HCT116 (cell line): ENCODE results near the gene R3HDM4. TPM values are rescaled to one million over a fixed set of nuclear protein-coding genes. Genes with fewer than 3 reads are reported as not detected.

Experiments
- ATAC-seq: fragments of 200-7000 bp; cut with Tn5 transposase; 2 replicates; pipeline ENCODE4 v1.9.1; 2020; ENCODE audit warnings: mild to moderate bottlenecking, moderate library complexity
- BruUV-seq: library from RNA; stranded (reverse); fragments of 400-500 nt; replicated peaks from 2 replicates; lab custom pipeline; 2021; lab: Mats Ljungman, UMichigan
- CTCF ChIA-PET: fragments of 300-600 bp; sonication (Branson Sonifier 250); formaldehyde crosslinking; loops from one replicate; lab custom pipeline; 2021; ENCODE audit warnings: antibody characterized with exemption; lab: Charles Lee
- POLR2A ChIA-PET: fragments of 300-600, 350-600 bp; sonication (Branson Sonifier 250); formaldehyde crosslinking; loops from one replicate; lab custom pipeline; 2021; ENCODE audit warnings: antibody characterized with exemption; lab: Charles Lee
- RAD21 ChIA-PET, 2 experiments: fragments of 300-600 bp; sonication (Branson Sonifier 250); formaldehyde crosslinking; loops; one replicate each; lab custom pipeline; 2023; ENCODE audit warnings: low total read pairs in 2 of 2; ENCODE audit not compliant: uncharacterized antibody in 2 of 2, unreplicated experiment in 2 of 2, low non-redundant PET in 1 of 2; lab: Charles Lee
- DNase-seq: peaks from one replicate; pipeline ENCODE4 v3.0.0-alpha.2; 2010; ENCODE audit warnings: low read depth, low spot score
- H2AFZ ChIP-seq: fragments of 200-600 bp; shearing (Covaris generic), sonication (generic); 2 replicates; pipeline ENCODE4 v1.6.1; 2017; ENCODE audit warnings: low read depth, mixed run types, mixed read lengths, antibody characterized with exemption, low read length; ENCODE audit not compliant: poor library complexity, severe bottlenecking
- H3K27ac ChIP-seq: 2 replicates; pipeline ENCODE4 v1.5.1; 2012; ENCODE audit warnings: low read depth, low read length
- H3K27me3 ChIP-seq: fragments of 200-600 bp; sonication (generic); 2 replicates; pipeline ENCODE4 v1.6.1; 2016; ENCODE audit warnings: mixed run types, low read length, mixed read lengths; ENCODE audit not compliant: insufficient read depth
- H3K36me3 ChIP-seq, 2 experiments: fragments of 200-500 bp in 1 of 2; fragments of 200-600 bp in 1 of 2; sonication (Bioruptor generic) in 1 of 2; sonication (generic) in 1 of 2; 2 replicates each; pipeline versions ENCODE4 v1.5.1 to v1.6.1; 2014 to 2016; ENCODE audit warnings: low read length in 2 of 2, inconsistent platforms in 1 of 2, mixed read lengths in 1 of 2, mixed run types in 1 of 2; ENCODE audit not compliant: insufficient read depth in 2 of 2, control insufficient read depth in 1 of 2
- H3K4me1 ChIP-seq, 2 experiments: fragments of 200-600 bp in 1 of 2; sonication (generic) in 1 of 2; 2 replicates each; pipeline versions ENCODE4 v1.5.1 to v1.6.1; 2012 to 2017; ENCODE audit warnings: low read length in 2 of 2, inconsistent platforms in 1 of 2, mild to moderate bottlenecking in 1 of 2, mixed read lengths in 1 of 2, mixed run types in 1 of 2, moderate library complexity in 1 of 2; ENCODE audit not compliant: insufficient read depth in 2 of 2, control insufficient read depth in 1 of 2
- H3K4me2 ChIP-seq: fragments of 200-600 bp; sonication (generic); 2 replicates; pipeline ENCODE4 v1.6.1; 2017; ENCODE audit warnings: mixed run types, low read length, mixed read lengths
- H3K4me3 ChIP-seq, 2 experiments: fragments of 200-600 bp in 1 of 2; sonication (generic) in 1 of 2; replicated peaks in 1 of 2; 2 replicates each; pipeline ENCODE4 v1.5.1; 2011 to 2016; ENCODE audit warnings: low read length in 2 of 2, control low read depth in 1 of 2, low read depth in 1 of 2, mild to moderate bottlenecking in 1 of 2, mixed read lengths in 1 of 2, mixed run types in 1 of 2
- H3K79me2 ChIP-seq: fragments of 200-600 bp; sonication (generic); 2 replicates; pipeline ENCODE4 v1.6.1; 2017; ENCODE audit warnings: mild to moderate bottlenecking, mixed run types, low read length, moderate library complexity, mixed read lengths; ENCODE audit not compliant: insufficient read depth
- H3K9ac ChIP-seq: fragments of 200-600 bp; sonication (generic); 2 replicates; pipeline ENCODE4 v1.6.1; 2016; ENCODE audit warnings: low read length, mixed read lengths
- H3K9me2 ChIP-seq: fragments of 200-600 bp; sonication (generic), shearing (Covaris generic); 2 replicates; pipeline ENCODE4 v1.6.1; 2017; ENCODE audit warnings: mixed run types, mild to moderate bottlenecking, moderate library complexity; ENCODE audit not compliant: insufficient read depth
- H3K9me3 ChIP-seq, 2 experiments: fragments of 200-500 bp in 1 of 2; fragments of 200-600 bp in 1 of 2; sonication (Bioruptor generic) in 1 of 2; sonication (generic) in 1 of 2; 2 replicates each; pipeline ENCODE4 v1.6.1; 2014 to 2017; ENCODE audit warnings: low read length in 2 of 2, mixed read lengths in 2 of 2, inconsistent platforms in 1 of 2, low read depth in 1 of 2, mild to moderate bottlenecking in 1 of 2, mixed run types in 1 of 2, moderate library complexity in 1 of 2; ENCODE audit not compliant: control insufficient read depth in 1 of 2, insufficient read depth in 1 of 2
- H4K20me1 ChIP-seq: fragments of 200-600 bp; sonication (generic), shearing (Covaris generic); 2 replicates; pipeline ENCODE4 v1.6.1; 2017; ENCODE audit warnings: mixed run types, mild to moderate bottlenecking, moderate library complexity; ENCODE audit not compliant: insufficient read depth
- CEBPB ChIP-seq: IDR thresholded peaks from 2 replicates; pipeline ENCODE4 v1.6.1; 2012; ENCODE audit warnings: low read depth
- EGR1 ChIP-seq: IDR thresholded peaks from 2 replicates; pipeline ENCODE4 v1.6.1; 2012; ENCODE audit warnings: low read depth
- ELF1 ChIP-seq: IDR thresholded peaks from 2 replicates; pipeline ENCODE4 v1.6.1; 2012; ENCODE audit warnings: low read depth, borderline replicate concordance
- EZH2 ChIP-seq: fragments of 200-600 bp; sonication (generic); IDR thresholded peaks from 2 replicates; pipeline ENCODE4 v1.6.1; 2017; ENCODE audit warnings: antibody characterized with exemption, mixed run types
- EZH2phosphoT487 ChIP-seq: fragments of 200-600 bp; IDR thresholded peaks from 2 replicates; pipeline ENCODE4 v1.6.1; 2018; ENCODE audit warnings: antibody characterized with exemption, borderline replicate concordance
- FOSL1 ChIP-seq: IDR thresholded peaks from 2 replicates; pipeline ENCODE4 v1.6.1; 2012; ENCODE audit warnings: low read depth
- JUND ChIP-seq: IDR thresholded peaks from 2 replicates; pipeline ENCODE4 v1.6.1; 2012
- POLR2AphosphoS5 ChIP-seq: IDR thresholded peaks from 2 replicates; pipeline ENCODE4 v1.6.1; 2011; ENCODE audit warnings: mild to moderate bottlenecking, low read depth, low read length, moderate library complexity
- RAD21 ChIP-seq: IDR thresholded peaks from 2 replicates; pipeline ENCODE4 v1.6.1; 2012; ENCODE audit warnings: low read depth, mild to moderate bottlenecking
- SIN3A ChIP-seq: IDR thresholded peaks from 2 replicates; pipeline ENCODE4 v1.6.1; 2012; ENCODE audit warnings: low read depth
- SP1 ChIP-seq: IDR thresholded peaks from 2 replicates; pipeline ENCODE4 v1.6.1; 2012; ENCODE audit warnings: low read depth
- SRF ChIP-seq: IDR thresholded peaks from 2 replicates; pipeline ENCODE4 v1.6.1; 2012; ENCODE audit warnings: low read depth
- YY1 ChIP-seq: IDR thresholded peaks from 2 replicates; pipeline ENCODE4 v1.6.1; 2011; ENCODE audit warnings: low read length, low read depth, moderate library complexity, mild to moderate bottlenecking; ENCODE audit not compliant: insufficient replicate concordance; ENCODE audit errors: extremely low read depth
- ZFX ChIP-seq: fragments of 450-650 bp; IDR thresholded peaks from 2 replicates; pipeline ENCODE4 v1.6.1; 2017
- intact Hi-C: fragments of 100-400 bp; cut with micrococcal nuclease; formaldehyde crosslinking; loops from 2 replicates; pipeline ENCODE4 v1.10.0; 2022
- total RNA-seq: library from RNA; stranded (reverse); gene quantifications from one replicate; pipeline ENCODE4 v1.2.1, GENCODE V29; 2021; ENCODE audit not compliant: unreplicated experiment
- TF ChIP-seq, protein P1 (sequence below): IDR thresholded peaks from 2 replicates; pipeline ENCODE4 v1.6.1; 2012
- TF ChIP-seq, protein P2 (sequence below): IDR thresholded peaks from 2 replicates; pipeline ENCODE4 v1.6.1; 2012; ENCODE audit warnings: low read depth
- TF ChIP-seq, protein P3 (sequence below), 3 experiments: fragments of 200-600 bp in 1 of 3; sonication (generic) in 1 of 3; IDR thresholded peaks in 2 of 3; conservative IDR thresholded peaks in 1 of 3; 2 replicates each; pipeline ENCODE4 v1.5.1; 2012 to 2017; ENCODE audit warnings: low read depth in 2 of 3, low read length in 2 of 3, antibody characterized with exemption in 1 of 3, borderline replicate concordance in 1 of 3, control low read depth in 1 of 3, mild to moderate bottlenecking in 1 of 3, mixed read lengths in 1 of 3, mixed run types in 1 of 3, moderate library complexity in 1 of 3; ENCODE audit not compliant: insufficient read depth in 1 of 3

Gene R3HDM4
- total RNA-seq, 1 experiment from 2014 or later = 92.3 TPM

DNA sequence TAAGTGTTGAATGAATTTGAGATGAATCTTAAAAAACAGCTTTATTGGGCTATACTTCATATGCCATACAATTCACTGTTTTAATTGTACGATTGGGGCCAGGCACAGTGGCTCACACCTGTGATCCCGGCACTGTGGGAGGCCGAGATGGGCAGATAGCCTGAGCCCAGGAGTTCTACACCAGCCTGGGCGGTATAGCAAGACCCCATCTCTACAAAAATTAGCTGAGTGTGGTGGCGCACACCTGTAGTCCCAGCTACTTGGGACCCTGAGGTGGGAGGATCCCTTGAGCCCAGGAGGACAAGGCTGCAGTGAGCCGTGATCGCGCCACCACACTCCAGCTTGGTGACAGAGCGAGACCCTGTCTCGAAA is 23.1 kb upstream of the R3HDM4 start:
- ChIA-PET CTCF (no interaction called here), POLR2A (no interaction called here), RAD21 (no interaction called here)
- no peak for TF ChIP-seq ZFX
- TF ChIP-seq, protein P1, sequence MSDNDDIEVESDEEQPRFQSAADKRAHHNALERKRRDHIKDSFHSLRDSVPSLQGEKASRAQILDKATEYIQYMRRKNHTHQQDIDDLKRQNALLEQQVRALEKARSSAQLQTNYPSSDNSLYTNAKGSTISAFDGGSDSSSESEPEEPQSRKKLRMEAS = no peak
- TF ChIP-seq FOSL1 = no peak
- no peak for TF ChIP-seq SP1
- no peak for TF ChIP-seq RAD21
- TF ChIP-seq EZH2 = no peak
- TF ChIP-seq JUND = no peak
- no peak for TF ChIP-seq CEBPB
- TF ChIP-seq EZH2phosphoT487 = no peak
- TF ChIP-seq SIN3A = no peak
- TF ChIP-seq, protein P2, sequence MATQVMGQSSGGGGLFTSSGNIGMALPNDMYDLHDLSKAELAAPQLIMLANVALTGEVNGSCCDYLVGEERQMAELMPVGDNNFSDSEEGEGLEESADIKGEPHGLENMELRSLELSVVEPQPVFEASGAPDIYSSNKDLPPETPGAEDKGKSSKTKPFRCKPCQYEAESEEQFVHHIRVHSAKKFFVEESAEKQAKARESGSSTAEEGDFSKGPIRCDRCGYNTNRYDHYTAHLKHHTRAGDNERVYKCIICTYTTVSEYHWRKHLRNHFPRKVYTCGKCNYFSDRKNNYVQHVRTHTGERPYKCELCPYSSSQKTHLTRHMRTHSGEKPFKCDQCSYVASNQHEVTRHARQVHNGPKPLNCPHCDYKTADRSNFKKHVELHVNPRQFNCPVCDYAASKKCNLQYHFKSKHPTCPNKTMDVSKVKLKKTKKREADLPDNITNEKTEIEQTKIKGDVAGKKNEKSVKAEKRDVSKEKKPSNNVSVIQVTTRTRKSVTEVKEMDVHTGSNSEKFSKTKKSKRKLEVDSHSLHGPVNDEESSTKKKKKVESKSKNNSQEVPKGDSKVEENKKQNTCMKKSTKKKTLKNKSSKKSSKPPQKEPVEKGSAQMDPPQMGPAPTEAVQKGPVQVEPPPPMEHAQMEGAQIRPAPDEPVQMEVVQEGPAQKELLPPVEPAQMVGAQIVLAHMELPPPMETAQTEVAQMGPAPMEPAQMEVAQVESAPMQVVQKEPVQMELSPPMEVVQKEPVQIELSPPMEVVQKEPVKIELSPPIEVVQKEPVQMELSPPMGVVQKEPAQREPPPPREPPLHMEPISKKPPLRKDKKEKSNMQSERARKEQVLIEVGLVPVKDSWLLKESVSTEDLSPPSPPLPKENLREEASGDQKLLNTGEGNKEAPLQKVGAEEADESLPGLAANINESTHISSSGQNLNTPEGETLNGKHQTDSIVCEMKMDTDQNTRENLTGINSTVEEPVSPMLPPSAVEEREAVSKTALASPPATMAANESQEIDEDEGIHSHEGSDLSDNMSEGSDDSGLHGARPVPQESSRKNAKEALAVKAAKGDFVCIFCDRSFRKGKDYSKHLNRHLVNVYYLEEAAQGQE = no peak
- TF ChIP-seq SRF = no peak
- TF ChIP-seq, protein P3, sequence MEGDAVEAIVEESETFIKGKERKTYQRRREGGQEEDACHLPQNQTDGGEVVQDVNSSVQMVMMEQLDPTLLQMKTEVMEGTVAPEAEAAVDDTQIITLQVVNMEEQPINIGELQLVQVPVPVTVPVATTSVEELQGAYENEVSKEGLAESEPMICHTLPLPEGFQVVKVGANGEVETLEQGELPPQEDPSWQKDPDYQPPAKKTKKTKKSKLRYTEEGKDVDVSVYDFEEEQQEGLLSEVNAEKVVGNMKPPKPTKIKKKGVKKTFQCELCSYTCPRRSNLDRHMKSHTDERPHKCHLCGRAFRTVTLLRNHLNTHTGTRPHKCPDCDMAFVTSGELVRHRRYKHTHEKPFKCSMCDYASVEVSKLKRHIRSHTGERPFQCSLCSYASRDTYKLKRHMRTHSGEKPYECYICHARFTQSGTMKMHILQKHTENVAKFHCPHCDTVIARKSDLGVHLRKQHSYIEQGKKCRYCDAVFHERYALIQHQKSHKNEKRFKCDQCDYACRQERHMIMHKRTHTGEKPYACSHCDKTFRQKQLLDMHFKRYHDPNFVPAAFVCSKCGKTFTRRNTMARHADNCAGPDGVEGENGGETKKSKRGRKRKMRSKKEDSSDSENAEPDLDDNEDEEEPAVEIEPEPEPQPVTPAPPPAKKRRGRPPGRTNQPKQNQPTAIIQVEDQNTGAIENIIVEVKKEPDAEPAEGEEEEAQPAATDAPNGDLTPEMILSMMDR (IDR thresholded peaks at IDR 0.05 in 2 of 3, conservative IDR thresholded peaks at IDR 0.05 in 1 of 3; ENCODE audit: borderline replicate concordance in 1 of 3, insufficient read depth in 1 of 3, low read depth in 2 of 3, low read length in 2 of 3) = no peak
- TF ChIP-seq YY1 = no peak
- no peak for TF ChIP-seq POLR2AphosphoS5
- no peak for TF ChIP-seq EGR1
- no peak for TF ChIP-seq ELF1
- H3K79me2 ChIP-seq = peaks cover 3% of the 10 kb centered on the region; the same call in 1 of the 2 replicates
- no peaks in the 10 kb centered on the region for H3K9me2 ChIP-seq
- H3K36me3 ChIP-seq = no peaks in the 10 kb centered on the region
- BruUV-seq = no TSS peak
- no peak overlapping the region for H3K4me2 ChIP-seq
- DNase-seq = no peak
- H2AFZ ChIP-seq = no peak overlapping the region
- H3K27ac ChIP-seq = no peak overlapping the region
- H3K4me3 ChIP-seq = no peak overlapping the region
- ATAC-seq = no peak
- H3K9me3 ChIP-seq = no peaks in the 10 kb centered on the region
- intact Hi-C loops = no loop called here
- no peaks in the 10 kb centered on the region for H3K27me3 ChIP-seq
- no peak overlapping the region for H3K9ac ChIP-seq
- no peaks in the 10 kb centered on the region for H4K20me1 ChIP-seq
- H3K4me1 ChIP-seq = peaks cover 32 to 33% of the 10 kb centered on the region in 2 experiments
